HepG2 (cell line): ENCODE measurements around the gene RFXAP. TPM values are rescaled to one million over a fixed set of nuclear protein-coding genes. Genes with fewer than 3 reads are reported as not detected.

Experiments used
- ATAC-seq: fragments of 200-7000 bp; cut with Tn5 transposase; 3 replicates; pipeline ENCODE4 v1.9.1; 2020; ENCODE audit warnings: mild to moderate bottlenecking, moderate library complexity
- BruUV-seq: library from RNA; stranded (reverse); fragments of 400-500 nt; replicated peaks from 2 replicates; lab custom pipeline; 2021; lab: Mats Ljungman, UMichigan
- CTCF ChIA-PET: fragments of 300-600 bp; formaldehyde crosslinking; extraction: SDS; loops from one replicate; lab custom pipeline; 2021; ENCODE audit warnings: low total read pairs, inconsistent platforms, low intra/inter-chr PET ratio; lab: Yijun Ruan, JAX
- POLR2A ChIA-PET: fragments of 350-600 bp; sonication (Branson Sonifier 250); formaldehyde crosslinking; loops from one replicate; lab custom pipeline; 2020; ENCODE audit warnings: antibody characterized with exemption, inconsistent platforms; lab: Yijun Ruan, JAX
- DNase-seq: peaks from one replicate; pipeline ENCODE4 v3.0.0-alpha.2; 2015; ENCODE audit warnings: low spot score
- FAIRE-seq: peaks from 3 replicates; lab custom pipeline; 2011; peaks lifted over from hg19 to GRCh38; lab: Jason Lieb, UNC
- H2AFZ ChIP-seq: one replicate; pipeline ENCODE4 v1.6.1; 2011; ENCODE audit warnings: low read length, inconsistent platforms
- H3K27ac ChIP-seq: fragments of 300-600 bp; 3 replicates; pipeline ENCODE4 v1.8.0; 2011; ENCODE audit warnings: mixed run types, mild to moderate bottlenecking, mixed read lengths, low read length, inconsistent platforms; ENCODE audit not compliant: insufficient read depth; ENCODE audit errors: extremely low read length
- H3K27me3 ChIP-seq, 2 experiments: fragments of 200-600 bp in 1 of 2; 2 replicates in 1 of 2; 3 replicates in 1 of 2; pipeline versions ENCODE4 v1.6.0 to v1.8.0; 2011; ENCODE audit warnings: low read length in 2 of 2, mild to moderate bottlenecking in 2 of 2, moderate library complexity in 2 of 2, inconsistent platforms in 1 of 2; ENCODE audit not compliant: insufficient read depth in 2 of 2, control insufficient read depth in 1 of 2
- H3K36me3 ChIP-seq, 2 experiments: fragments of 200-600 bp in 1 of 2; replicated peaks in 1 of 2; 2 replicates in 1 of 2; 3 replicates in 1 of 2; pipeline versions ENCODE4 v1.5.1 to v1.8.0; 2011; ENCODE audit warnings: low read length in 2 of 2, inconsistent platforms in 1 of 2; ENCODE audit not compliant: insufficient read depth in 2 of 2, control insufficient read depth in 1 of 2
- H3K4me1 ChIP-seq: 2 replicates; pipeline ENCODE4 v1.5.1; 2012; ENCODE audit warnings: low read length, inconsistent platforms; ENCODE audit not compliant: insufficient read depth
- H3K4me2 ChIP-seq: 2 replicates; pipeline ENCODE4 v1.6.0; 2011; ENCODE audit warnings: low read depth, low read length, inconsistent platforms
- H3K4me3 ChIP-seq, 3 experiments: fragments of 200-600 bp in 1 of 3; sonication (generic), shearing (Covaris generic) in 1 of 3; replicated peaks in 1 of 3; 2 replicates each; pipeline ENCODE4 v1.5.1; 2011 to 2016; ENCODE audit warnings: low read length in 3 of 3, inconsistent platforms in 2 of 3, low read depth in 2 of 3, mild to moderate bottlenecking in 2 of 3, control low read depth in 1 of 3, mixed read lengths in 1 of 3; ENCODE audit not compliant: insufficient read depth in 1 of 3
- H3K79me2 ChIP-seq: one replicate; pipeline ENCODE4 v1.6.1; 2011; ENCODE audit warnings: low read length, inconsistent platforms; ENCODE audit not compliant: insufficient read depth
- H3K9ac ChIP-seq: 2 replicates; pipeline ENCODE4 v1.6.0; 2011; ENCODE audit warnings: mild to moderate bottlenecking, low read depth, low read length, inconsistent platforms; ENCODE audit not compliant: insufficient read depth
- H3K9me3 ChIP-seq: 2 replicates; pipeline ENCODE4 v1.5.1; 2012; ENCODE audit warnings: mild to moderate bottlenecking, low read length
- H4K20me1 ChIP-seq: 2 replicates; pipeline ENCODE4 v1.6.0; 2011; ENCODE audit warnings: inconsistent platforms, mild to moderate bottlenecking, low read length, moderate library complexity; ENCODE audit not compliant: insufficient read depth
- HDAC1 ChIP-seq: sonication (generic); formaldehyde crosslinking; IDR thresholded peaks from 2 replicates; pipeline ENCODE4 v1.5.1; 2020; ENCODE audit warnings: mild to moderate bottlenecking, missing genetic modification reagents
- HES4 ChIP-seq: sonication (generic); formaldehyde crosslinking; IDR thresholded peaks from 2 replicates; pipeline ENCODE4 v1.9.0; 2021; ENCODE audit warnings: mild to moderate bottlenecking, missing genetic modification reagents, borderline replicate concordance
- MATR3 ChIP-seq: sonication (generic); formaldehyde crosslinking; IDR thresholded peaks from 2 replicates; pipeline ENCODE4 v1.4.0; 2020; ENCODE audit warnings: missing genetic modification reagents
- MED13 ChIP-seq: sonication (generic); formaldehyde crosslinking; IDR thresholded peaks from 2 replicates; pipeline ENCODE4 v1.5.0; 2020; ENCODE audit warnings: missing genetic modification reagents
- STAG1 ChIP-seq: sonication (generic); formaldehyde crosslinking; IDR thresholded peaks from 2 replicates; pipeline ENCODE4 v1.4.0; 2020; ENCODE audit warnings: missing genetic modification reagents
- TBL1XR1 ChIP-seq: fragments of 150-350 bp; IDR thresholded peaks from 2 replicates; pipeline ENCODE4 v1.6.1; 2014; ENCODE audit warnings: borderline replicate concordance, low read length; ENCODE audit not compliant: partially characterized antibody
- ZNF343 ChIP-seq: sonication (generic); formaldehyde crosslinking; IDR thresholded peaks from 2 replicates; pipeline ENCODE4 v1.4.0; 2020; ENCODE audit warnings: mild to moderate bottlenecking, missing genetic modification reagents
- WGBS: methylation state at CpG from one replicate; pipeline ENCODE4 v1.1.6; 2017; ENCODE audit warnings: low lambda C conversion rate; 5-methylcytosine and 5-hydroxymethylcytosine counted together
- in situ Hi-C: cut with HindIII; loops from 2 replicates; pipeline ENCODE4 v1.10.0; 2017; ENCODE audit warnings: low pct_unique_long_range_greater_than_20kb; ENCODE audit not compliant: extremely low pct_ligation_motif_present
- intact Hi-C: fragments of 100-400 bp; cut with micrococcal nuclease; formaldehyde crosslinking; loops from one replicate; pipeline ENCODE4 v1.10.0; 2022; ENCODE audit not compliant: unreplicated experiment
- polyA plus RNA-seq, 8 experiments: library from polyadenylated mRNA; depleted of rRNA in 3 of 8; stranded (reverse) in 7 of 8; unstranded in 1 of 8; fragments of >200 nt; fragmentation: Illumina TruSeq in 4 of 8; extraction: Trizol in 4 of 8; gene quantifications; 2 replicates each; pipeline versions ENCODE4 v1.2.1 to v1.2.3, GENCODE V29; 2011 to 2016; ENCODE audit warnings: low read depth in 4 of 8, missing spikeins in 1 of 8, mixed read lengths in 1 of 8; ENCODE audit not compliant: insufficient read depth in 1 of 8
- total RNA-seq, 5 experiments: library from RNA; depleted of rRNA; stranded (reverse); fragments of >200 nt; fragmentation: Illumina TruSeq; extraction: Trizol; gene quantifications; 2 replicates each; pipeline ENCODE4 v1.2.3, GENCODE V29; 2016; ENCODE audit warnings: low read depth in 1 of 5
- TF ChIP-seq, protein P1 (sequence below): sonication (generic); formaldehyde crosslinking; IDR thresholded peaks from 2 replicates; pipeline ENCODE4 v1.5.0; 2020; ENCODE audit warnings: mild to moderate bottlenecking, missing genetic modification reagents, moderate library complexity

RFXAP gene
- total and polyA plus RNA-seq, 2 of the 13 experiments (the other 11 are each of a cell fraction or from before 2014, with no cell fraction given): 1.8 to 7.9 TPM

DNA sequence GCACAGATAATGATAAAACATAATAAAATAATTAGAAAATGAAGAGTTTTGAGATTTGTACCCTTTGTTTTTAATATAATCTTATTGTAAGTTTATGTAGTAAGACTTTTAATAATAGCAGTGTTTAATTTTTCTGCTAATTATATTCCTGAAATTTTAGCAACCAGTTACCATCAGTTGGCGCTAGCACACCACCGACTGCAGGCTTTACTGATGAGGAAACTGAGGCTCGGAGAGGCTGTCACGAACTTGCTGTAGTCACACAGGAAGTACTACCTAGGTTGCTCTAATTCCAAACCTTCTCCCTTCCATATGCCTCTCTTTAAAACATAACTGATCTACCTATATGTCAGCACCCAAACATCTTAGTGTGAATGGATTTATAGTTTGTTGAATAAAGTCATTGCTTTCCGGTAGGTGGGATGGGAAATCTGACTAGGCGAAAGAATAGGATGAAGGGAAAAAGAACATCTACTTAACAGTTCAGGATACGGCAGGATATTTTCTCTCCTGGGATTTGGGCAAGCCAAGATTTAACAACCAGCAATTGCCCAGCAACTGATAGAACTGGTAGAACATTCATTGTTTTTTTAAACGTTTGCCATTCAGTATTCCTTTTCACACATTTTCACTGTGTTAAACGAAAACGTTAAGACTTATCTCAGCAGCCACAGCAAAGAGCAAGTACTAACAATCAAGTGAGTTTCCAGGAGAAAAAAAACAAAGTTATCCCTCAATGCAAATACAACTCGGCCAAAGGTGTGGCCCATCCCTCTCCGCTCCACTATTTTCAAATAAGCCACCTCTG lies 822 bp upstream of the RFXAP start:
- in situ Hi-C loops: no loop called here
- Histone ChIP-seq H4K20me1 (peaks cover 6% of the 10 kb centered on the region; the same call in 1 of the 2 replicates), H3K4me2 (peak overlapping the region; percentile 82), H3K4me3 (peak overlapping the region; percentile 71 to 84 (median 77)), H3K36me3 (no peaks in the 10 kb centered on the region), H3K9me3 (no peaks in the 10 kb centered on the region), H3K27ac (no peak overlapping the region), H3K4me1 (peaks cover 38% of the 10 kb centered on the region), H3K79me2 (peaks cover 29% of the 10 kb centered on the region), H2AFZ (peak overlapping the region; percentile 92), H3K9ac (peak overlapping the region; percentile 50), H3K27me3 (peaks cover 0 to 3% of the 10 kb centered on the region in 2 experiments; a peak in 1 of 5 replicates)
- TF ChIP-seq MATR3 (CRISPR knock-in tag) (no peak), HDAC1 (CRISPR knock-in tag) (no peak), MED13 (CRISPR knock-in tag) (no peak), ZNF343 (CRISPR knock-in tag) (no peak), TBL1XR1 (no peak), STAG1 (peak; percentile 53), HES4 (CRISPR knock-in tag) (no peak)
- TF ChIP-seq, protein P1, sequence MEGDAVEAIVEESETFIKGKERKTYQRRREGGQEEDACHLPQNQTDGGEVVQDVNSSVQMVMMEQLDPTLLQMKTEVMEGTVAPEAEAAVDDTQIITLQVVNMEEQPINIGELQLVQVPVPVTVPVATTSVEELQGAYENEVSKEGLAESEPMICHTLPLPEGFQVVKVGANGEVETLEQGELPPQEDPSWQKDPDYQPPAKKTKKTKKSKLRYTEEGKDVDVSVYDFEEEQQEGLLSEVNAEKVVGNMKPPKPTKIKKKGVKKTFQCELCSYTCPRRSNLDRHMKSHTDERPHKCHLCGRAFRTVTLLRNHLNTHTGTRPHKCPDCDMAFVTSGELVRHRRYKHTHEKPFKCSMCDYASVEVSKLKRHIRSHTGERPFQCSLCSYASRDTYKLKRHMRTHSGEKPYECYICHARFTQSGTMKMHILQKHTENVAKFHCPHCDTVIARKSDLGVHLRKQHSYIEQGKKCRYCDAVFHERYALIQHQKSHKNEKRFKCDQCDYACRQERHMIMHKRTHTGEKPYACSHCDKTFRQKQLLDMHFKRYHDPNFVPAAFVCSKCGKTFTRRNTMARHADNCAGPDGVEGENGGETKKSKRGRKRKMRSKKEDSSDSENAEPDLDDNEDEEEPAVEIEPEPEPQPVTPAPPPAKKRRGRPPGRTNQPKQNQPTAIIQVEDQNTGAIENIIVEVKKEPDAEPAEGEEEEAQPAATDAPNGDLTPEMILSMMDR: peak; percentile 34; the same call in 1 of the 2 replicates
- 3% methylated on average over 12 of the region's 12 CpGs for WGBS
- ATAC-seq: peak; percentile 15
- FAIRE-seq: no peak
- BruUV-seq: no TSS peak
- no peak for DNase-seq
- ChIA-PET CTCF (no interaction called here), POLR2A (interaction anchor here (0.7 to 0.9 kb wide), 2 partner anchors 10 to 12 kb away, joined by 3 to 4 read pairs; no protein-coding TSS in a partner anchor)
- intact Hi-C loops: loop anchor here (2.0 kb wide), 2 partner anchors 65 to 241 kb away; partner anchors contain the start of gene SUPT20H
